A549 treated with CORT108297 at 1 μM for 4 hours (cell line): Measurements from ENCODE around the gene ADGRL1. TPM values are rescaled to one million over a fixed set of nuclear protein-coding genes. Genes with fewer than 3 reads are reported as not detected.

Source experiments
- total RNA-seq: library from RNA; stranded (reverse); fragments of 200-300 nt; extraction: Qiagen RNA extraction; gene quantifications from 5 replicates; pipeline ENCODE4 v1.2.3, GENCODE V29; 2022

ADGRL1 gene
- total RNA-seq, result 2.1 to 3.7 TPM (median 3.4 TPM) in 5 replicates

DNA sequence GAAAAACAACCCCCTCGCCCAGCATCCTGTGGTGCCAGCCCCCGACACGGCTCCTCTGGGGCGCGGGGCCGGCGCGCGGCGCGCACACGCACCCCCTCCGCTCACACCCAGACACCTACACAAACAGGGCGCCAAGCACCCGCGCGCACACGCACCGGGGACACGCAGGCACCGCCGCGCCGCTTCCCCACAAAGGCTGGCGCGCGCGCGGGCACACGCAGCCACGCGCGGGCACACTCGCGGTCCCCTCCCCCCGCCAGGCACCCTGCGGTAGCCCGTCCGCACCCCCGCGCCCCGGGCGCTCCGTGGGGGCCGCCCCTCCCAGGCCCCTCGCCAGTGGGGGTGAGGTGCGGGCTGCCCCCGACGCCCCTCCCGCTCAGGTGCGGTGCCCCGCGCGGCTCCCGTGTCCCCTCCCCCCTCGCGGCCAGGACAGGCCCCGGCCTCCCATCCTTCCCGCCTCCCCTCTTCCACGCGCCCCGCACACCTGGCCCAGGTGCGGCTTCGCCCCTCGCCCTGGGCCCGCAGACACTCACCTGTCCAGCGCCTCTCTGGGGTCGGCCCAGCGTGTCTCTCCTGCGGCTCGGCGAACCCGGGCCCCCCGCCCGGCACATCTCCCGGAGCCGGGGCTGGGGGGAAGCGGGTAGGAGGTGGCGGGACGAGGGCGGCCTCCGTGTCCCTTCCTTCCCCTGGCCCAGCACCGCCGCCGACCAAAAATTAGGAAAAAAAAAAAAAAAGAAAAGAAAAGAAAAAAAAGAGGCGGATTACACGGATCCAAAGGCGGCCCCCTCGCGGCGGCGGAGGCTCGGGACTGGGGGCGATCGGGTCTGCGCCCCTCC is at the start of gene ADGRL1:
ADGRL1 (minus strand) TSS at position 718 of the 836 bp plus-strand sequence. CDS start 22,567 bp downstream, outside the sequence.

DNA sequence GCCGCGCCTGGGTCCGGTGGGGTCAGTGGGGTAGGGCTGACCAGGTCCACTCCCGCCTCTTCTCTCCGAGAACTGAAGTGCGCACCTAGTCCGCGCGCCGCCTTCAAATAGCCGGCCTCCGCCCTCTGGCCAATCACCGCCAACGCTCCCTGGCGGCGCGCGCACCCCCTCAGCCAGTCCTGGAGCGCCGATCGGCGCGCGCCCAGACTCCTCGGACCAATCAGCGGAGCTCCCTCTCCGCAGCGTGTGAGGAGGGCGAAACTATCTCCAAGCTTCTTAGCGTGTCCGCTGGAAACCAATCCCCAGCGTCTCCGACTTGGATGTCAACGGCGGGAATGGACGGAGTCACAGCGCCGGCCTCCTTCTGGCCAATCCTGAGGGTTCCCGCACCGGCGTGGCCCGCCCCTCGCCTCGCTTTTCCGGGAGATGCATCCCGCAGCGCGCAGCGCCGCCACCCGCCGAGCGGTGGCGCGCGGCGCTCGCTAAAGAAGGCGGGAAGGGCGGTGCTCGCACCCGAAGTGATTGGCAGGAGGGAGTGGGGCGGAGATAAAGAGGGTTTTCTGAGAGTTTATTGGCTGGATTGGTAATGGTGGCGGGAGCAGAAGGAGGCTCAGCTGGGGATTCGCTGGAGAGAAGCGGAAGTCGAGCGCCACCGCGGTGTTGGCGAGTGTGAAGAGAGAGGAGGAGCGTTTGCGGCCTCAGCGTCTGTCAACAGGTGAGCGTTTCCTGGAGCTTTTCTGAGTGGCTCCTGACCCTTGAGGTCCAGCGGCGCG is 69.3 kb downstream of the ADGRL1 start, which contains the start of gene ASF1B:
ASF1B (minus strand) TSS at position 81 of the 773 bp plus-strand sequence. CDS start 133 bp downstream, outside the sequence.

DNA sequence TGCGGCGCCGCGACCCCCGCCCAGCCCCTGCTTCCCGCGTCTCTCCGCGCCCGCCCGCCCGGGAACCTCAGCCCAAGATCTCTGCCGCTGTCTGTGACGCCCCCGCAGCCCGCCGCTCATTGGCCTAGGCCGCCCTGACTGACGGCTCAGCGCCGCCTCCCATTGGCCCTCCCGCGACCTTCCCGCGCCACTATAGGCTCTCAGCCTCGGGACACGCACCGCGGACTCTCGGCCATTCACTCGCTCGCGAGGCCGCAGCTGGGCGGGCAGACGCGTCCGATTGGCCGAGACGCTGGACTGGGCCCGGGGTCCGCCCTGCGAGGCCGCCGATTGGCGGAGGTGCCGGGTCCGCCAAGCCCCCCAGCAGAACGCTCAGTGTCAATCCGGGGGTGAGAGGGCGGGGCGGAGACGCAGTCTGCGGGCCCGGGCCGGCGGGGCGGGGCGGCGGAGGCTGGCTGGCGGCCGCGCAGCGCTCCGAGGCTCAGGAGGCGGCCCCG is 88.3 kb downstream of the ADGRL1 start, which contains the start of gene PRKACA:
PRKACA (minus strand) TSS at position 95 of the 497 bp plus-strand sequence. CDS start 215 bp downstream, outside the sequence.

Other genes starting within 250 kb of the ADGRL1 start
- gene RFX1, start 199.8 kb downstream of the ADGRL1 start, total RNA-seq, result 3.7 to 6.3 TPM (median 5.7 TPM) in 5 replicates
- not detected in 5 replicates for gene RLN3, start 178.0 kb downstream of the ADGRL1 start, total RNA-seq
- gene IL27RA, start 174.4 kb downstream of the ADGRL1 start, total RNA-seq, result 8.5 to 11.7 TPM (median 10.9 TPM) in 5 replicates
- 1.6 to 2.6 TPM (median 2.2 TPM) in 5 replicates for gene PALM3, start 144.1 kb downstream of the ADGRL1 start, total RNA-seq
- gene MISP3, start 133.4 kb downstream of the ADGRL1 start, total RNA-seq, result 1.8 to 5.3 TPM (median 4.0 TPM) in 5 replicates
- gene C19orf67, start 120.4 kb downstream of the ADGRL1 start, total RNA-seq, result not detected in 5 replicates
- gene SAMD1, start 115.4 kb downstream of the ADGRL1 start, total RNA-seq, result 38.1 to 46.8 TPM (median 44.2 TPM) in 5 replicates
- 30.6 to 37.8 TPM (median 34.4 TPM) in 5 replicates for gene PRKACA, start 88.4 kb downstream of the ADGRL1 start, total RNA-seq
- 32.5 to 34.1 TPM (median 32.8 TPM) in 5 replicates for gene ASF1B, start 69.6 kb downstream of the ADGRL1 start, total RNA-seq
- gene ADGRE5, start 175.3 kb upstream of the ADGRL1 start, total RNA-seq, result 66.8 to 89.7 TPM (median 83.5 TPM) in 5 replicates
- gene DDX39A, start 213.2 kb upstream of the ADGRL1 start, total RNA-seq, result 120 to 141 TPM (median 130 TPM) in 5 replicates
- 61.3 to 74.4 TPM (median 72.2 TPM) in 5 replicates for gene PKN1, start 227.1 kb upstream of the ADGRL1 start, total RNA-seq